ENCODE measurements around the gene ZNF236. TPM values are rescaled to one million over a fixed set of nuclear protein-coding genes. Genes with fewer than 3 reads are reported as not detected.

Gene ZNF236
- total RNA-seq, 6 experiments from 2014 or later = 6.3 to 10.4 (median 8.1) TPM

- Mint-ChIP-seq H3K36me3 (ENCODE audit: low read depth) (0 out of 2 replicates have a peak, but pooled peaks cover 5% of the 10 kb centered on the region), H3K27ac (no peak overlapping the region), H3K9me3 (no peaks in the 10 kb centered on the region), H3K27me3 (ENCODE audit: insufficient read depth) (peaks cover 2% of the 10 kb centered on the region; the same call in 1 of the 2 replicates), H3K4me3 (no peak overlapping the region), H3K4me1 (ENCODE audit: low read depth) (0 out of 2 replicates have a peak, but pooled peaks cover 6% of the 10 kb centered on the region)
- no peak for TF ChIP-seq CTCF (IDR thresholded peaks at IDR 0.05)
- no peak for DNase-seq
Measured at GRCh38 chr18:76972241-76972640, 149.9 kb downstream of the ZNF236 start.

- 0 out of 2 replicates have a peak, but pooled peaks cover 5% of the 10 kb centered on the region for H3K36me3 Mint-ChIP-seq (ENCODE audit: low read depth)
- H3K4me1 Mint-ChIP-seq (ENCODE audit: low read depth) = 0 out of 2 replicates have a peak, but pooled peaks cover 6% of the 10 kb centered on the region
- H3K27me3 Mint-ChIP-seq (ENCODE audit: insufficient read depth) = peaks cover 2% of the 10 kb centered on the region; the same call in 1 of the 2 replicates
- no peaks in the 10 kb centered on the region for H3K9me3 Mint-ChIP-seq
- DNase-seq = no peak
- TF ChIP-seq CTCF (IDR thresholded peaks at IDR 0.05) = no peak
- no peak overlapping the region for H3K4me3 Mint-ChIP-seq
- H3K27ac Mint-ChIP-seq = no peak overlapping the region
Measured at GRCh38 chr18:76972846-76973519, 150.6 kb downstream of the ZNF236 start.

GRCh38 chr18:76973520-76974266, 151.3 kb downstream of the ZNF236 start:
- no peak overlapping the region for H3K27ac Mint-ChIP-seq
- H3K9me3 Mint-ChIP-seq = no peaks in the 10 kb centered on the region
- DNase-seq = no peak
- peaks cover 2% of the 10 kb centered on the region; the same call in 1 of the 2 replicates for H3K27me3 Mint-ChIP-seq (ENCODE audit: insufficient read depth)
- H3K4me3 Mint-ChIP-seq = no peak overlapping the region
- H3K4me1 Mint-ChIP-seq (ENCODE audit: low read depth) = 0 out of 2 replicates have a peak, but pooled peaks cover 6% of the 10 kb centered on the region
- TF ChIP-seq CTCF (IDR thresholded peaks at IDR 0.05) = no peak
- peaks cover 9% of the 10 kb centered on the region; the same call in 1 of the 2 replicates for H3K36me3 Mint-ChIP-seq (ENCODE audit: low read depth)

GRCh38 chr18:76974386-76974785, 152.0 kb downstream of the ZNF236 start:
- Mint-ChIP-seq H3K4me3 (no peak overlapping the region), H3K27me3 (ENCODE audit: insufficient read depth) (peaks cover 2% of the 10 kb centered on the region; the same call in 1 of the 2 replicates), H3K36me3 (ENCODE audit: low read depth) (peaks cover 13% of the 10 kb centered on the region; the same call in 1 of the 2 replicates), H3K9me3 (no peaks in the 10 kb centered on the region), H3K4me1 (ENCODE audit: low read depth) (0 out of 2 replicates have a peak, but pooled peaks cover 6% of the 10 kb centered on the region), H3K27ac (no peak overlapping the region)
- DNase-seq = no peak
- TF ChIP-seq CTCF (IDR thresholded peaks at IDR 0.05) = no peak

- H3K4me3 Mint-ChIP-seq = no peak overlapping the region
- peaks cover 2% of the 10 kb centered on the region; the same call in 1 of the 2 replicates for H3K27me3 Mint-ChIP-seq (ENCODE audit: insufficient read depth)
- H3K4me1 Mint-ChIP-seq (ENCODE audit: low read depth) = 0 out of 2 replicates have a peak, but pooled peaks cover 6% of the 10 kb centered on the region
- H3K36me3 Mint-ChIP-seq (ENCODE audit: low read depth) = peaks cover 13% of the 10 kb centered on the region; the same call in 1 of the 2 replicates
- DNase-seq = no peak
- TF ChIP-seq CTCF (IDR thresholded peaks at IDR 0.05) = no peak
- H3K27ac Mint-ChIP-seq = no peak overlapping the region
- no peaks in the 10 kb centered on the region for H3K9me3 Mint-ChIP-seq
Measured at GRCh38 chr18:76975577-76976110, 153.3 kb downstream of the ZNF236 start.
